Activated CD8-positive, alpha-beta T cell treated with anti-CD3 and anti-CD28 coated beads for 36 hours (primary cell): ENCODE measurements around the gene PSEN1. TPM values are rescaled to one million over a fixed set of nuclear protein-coding genes. Genes with fewer than 3 reads are reported as not detected.

ENCODE experiments used
- ATAC-seq: fragments of 200-7000 bp; cut with Tn5 transposase; one replicate; pipeline ENCODE4 v1.10.0; 2021; ENCODE audit warnings: mild to moderate bottlenecking, moderate library complexity
- CTCF ChIA-PET: fragments of 350-600 bp; sonication (Branson Sonifier 250); formaldehyde crosslinking; loops from one replicate; lab custom pipeline; 2021; ENCODE audit warnings: antibody characterized with exemption; lab: Charles Lee
- POLR2A ChIA-PET: fragments of 350-600 bp; sonication (Branson Sonifier 250); formaldehyde crosslinking; loops from one replicate; lab custom pipeline; 2021; ENCODE audit warnings: antibody characterized with exemption; lab: Charles Lee
- DNase-seq: peaks from one replicate; pipeline ENCODE4 v3.0.0-alpha.2; 2020
- H3K27ac Mint-ChIP-seq: one replicate; pipeline ENCODE4 v1.8.0; 2021; ENCODE audit warnings: mild to moderate bottlenecking, mixed read lengths
- H3K27me3 Mint-ChIP-seq: one replicate; pipeline ENCODE4 v1.8.0; 2021; ENCODE audit warnings: mixed read lengths
- H3K36me3 Mint-ChIP-seq: one replicate; pipeline ENCODE4 v1.8.0; 2021; ENCODE audit warnings: low read depth, mixed read lengths
- H3K4me1 Mint-ChIP-seq: one replicate; pipeline ENCODE4 v1.8.0; 2021; ENCODE audit warnings: low read depth, mixed read lengths
- H3K4me3 Mint-ChIP-seq: one replicate; pipeline ENCODE4 v1.8.0; 2021; ENCODE audit warnings: mild to moderate bottlenecking, moderate library complexity, mixed read lengths
- H3K9me3 Mint-ChIP-seq: one replicate; pipeline ENCODE4 v1.8.0; 2021; ENCODE audit warnings: mixed read lengths
- CTCF ChIP-seq: fragments of 200-600 bp; IDR thresholded peaks from one replicate; pipeline ENCODE4 v1.8.0; 2022; ENCODE audit warnings: antibody characterized with exemption, mild to moderate bottlenecking
- intact Hi-C: fragments of 100-400 bp; cut with micrococcal nuclease; formaldehyde crosslinking; loops from one replicate; pipeline ENCODE4 v1.10.0; 2022
- total RNA-seq, 2 experiments: library from RNA; stranded (reverse); gene quantifications; one replicate each; pipeline ENCODE4 v1.2.3, GENCODE V29; 2021

Gene PSEN1
- total RNA-seq, 2 experiments from 2014 or later = 23.1 to 23.2 TPM

DNA sequence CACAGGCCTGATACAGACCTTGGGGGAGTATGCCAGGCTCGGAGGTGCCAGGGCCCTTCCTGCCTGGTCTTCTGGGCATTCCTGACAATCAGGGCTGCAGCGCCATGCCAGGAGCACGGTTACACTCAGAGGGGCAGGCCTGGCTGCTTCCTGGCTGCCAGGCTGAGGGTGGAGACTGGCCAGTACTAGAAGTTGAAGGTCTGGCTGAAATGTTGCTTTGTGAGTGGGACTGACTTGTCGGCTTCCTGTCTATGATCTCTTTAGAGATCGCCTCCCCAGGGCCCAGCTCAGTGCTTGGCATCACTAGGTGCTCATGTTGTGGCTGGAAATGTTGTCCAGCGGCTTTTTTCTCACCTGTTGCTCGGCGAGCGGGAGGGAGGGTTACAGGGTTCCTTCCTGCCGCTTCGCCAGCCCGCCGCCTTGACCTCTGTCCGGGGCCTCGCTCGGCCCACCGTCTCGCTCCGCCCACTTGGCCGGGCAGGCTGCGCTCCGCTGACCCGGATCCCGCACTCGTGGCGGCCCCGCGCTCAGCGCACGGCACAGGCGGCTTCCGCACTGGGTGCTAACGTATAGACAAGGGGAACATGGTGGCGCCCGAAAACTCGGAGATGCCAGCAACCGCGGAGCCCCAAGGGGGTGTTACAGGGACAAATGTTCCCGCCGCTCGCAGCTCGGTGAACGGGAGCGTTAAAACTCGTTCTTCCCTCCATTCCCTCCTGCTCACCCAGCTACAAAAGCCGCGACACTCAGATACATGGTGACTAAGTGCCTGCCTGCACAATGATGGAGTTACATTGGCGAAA is 133.6 kb downstream of the PSEN1 start:
- peaks cover 9% of the 10 kb centered on the region for H3K4me1 Mint-ChIP-seq
- DNase-seq (peak; percentile 35), ATAC-seq (peak; percentile 60)
- no peak overlapping the region for H3K27ac Mint-ChIP-seq
- TF ChIP-seq CTCF = no peak
- POLR2A ChIA-PET = no interaction called here
- no peaks in the 10 kb centered on the region for H3K36me3 Mint-ChIP-seq
- CTCF ChIA-PET = interaction anchor here (0.6 kb wide), 1 partner anchor 152 kb away, joined by 3 read pairs; no protein-coding TSS in a partner anchor
- intact Hi-C loops = no loop called here
- no peaks in the 10 kb centered on the region for H3K9me3 Mint-ChIP-seq
- H3K27me3 Mint-ChIP-seq = peaks cover 11% of the 10 kb centered on the region
- H3K4me3 Mint-ChIP-seq = peak overlapping the region; percentile 51

DNA sequence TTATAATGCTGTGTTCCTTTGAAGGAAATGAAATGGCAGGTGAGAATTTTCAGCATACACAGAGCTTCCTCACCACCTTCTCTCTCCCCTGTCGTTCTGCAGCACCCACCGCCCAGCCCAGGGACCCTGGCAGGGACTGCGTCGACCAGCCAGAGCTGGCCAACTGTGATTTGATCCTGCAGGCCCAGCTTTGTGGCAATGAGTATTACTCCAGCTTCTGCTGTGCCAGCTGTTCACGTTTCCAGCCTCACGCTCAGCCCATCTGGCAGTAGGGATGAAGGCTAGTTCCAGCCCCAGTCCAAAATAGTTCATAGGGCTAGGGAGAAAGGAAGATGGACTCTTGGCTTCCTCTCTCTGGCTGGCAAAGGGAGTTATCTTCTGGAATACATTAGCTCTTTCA is 136.1 kb downstream of the PSEN1 start:
- CTCF ChIA-PET = interaction anchor here (1.1 to 2.3 kb wide), 3 partner anchors 9 to 100 kb away, joined by 3 to 8 read pairs (median 3); no protein-coding TSS in a partner anchor
- Mint-ChIP-seq H3K36me3 (peaks cover 5% of the 10 kb centered on the region), H3K9me3 (no peaks in the 10 kb centered on the region), H3K4me3 (no peak overlapping the region), H3K4me1 (peaks cover 9% of the 10 kb centered on the region), H3K27ac (no peak overlapping the region), H3K27me3 (peaks cover 11% of the 10 kb centered on the region)
- no peak for ATAC-seq
- intact Hi-C loops = no loop called here
- no peak for DNase-seq
- POLR2A ChIA-PET = no interaction called here
- no peak for TF ChIP-seq CTCF

Other genes with a start within 250 kb of the PSEN1 start
- gene DPF3, start 242.4 kb upstream of the PSEN1 start, total RNA-seq = under 1 TPM; 0.13 to 0.54 TPM
- gene DCAF4, start 210.0 kb upstream of the PSEN1 start, total RNA-seq = 10 to 100 TPM; 17.9 to 19.4 TPM
- gene ZFYVE1, start 109.4 kb upstream of the PSEN1 start, total RNA-seq = 10 to 100 TPM in 1 of 2 experiments, 1 to 10 TPM in 1; 7.2 to 10.4 TPM
- 100 to 1,000 TPM; 101 to 104 TPM for gene RBM25, start 78.0 kb upstream of the PSEN1 start, total RNA-seq
- under 1 TPM; 0.29 to 0.47 TPM for gene PAPLN, start 101.0 kb downstream of the PSEN1 start, total RNA-seq